Activated CD8-positive, alpha-beta T cell treated with anti-CD3 and anti-CD28 coated beads for 36 hours (primary cell): ENCODE measurements around the gene PTPRN. TPM values are rescaled to one million over a fixed set of nuclear protein-coding genes. Genes with fewer than 3 reads are reported as not detected.
A peak's percentile ranks its signal among the peaks of the same experiment; 100 is the strongest.

ENCODE experiments used
- ATAC-seq: fragments of 200-7000 bp; cut with Tn5 transposase; one replicate; pipeline ENCODE4 v1.10.0; 2021; ENCODE audit warnings: mild to moderate bottlenecking, moderate library complexity
- CTCF ChIA-PET: fragments of 350-600 bp; sonication (Branson Sonifier 250); formaldehyde crosslinking; loops from one replicate; lab custom pipeline; 2021; ENCODE audit warnings: antibody characterized with exemption; lab: Charles Lee
- POLR2A ChIA-PET: fragments of 350-600 bp; sonication (Branson Sonifier 250); formaldehyde crosslinking; loops from one replicate; lab custom pipeline; 2021; ENCODE audit warnings: antibody characterized with exemption; lab: Charles Lee
- DNase-seq: peaks from one replicate; pipeline ENCODE4 v3.0.0-alpha.2; 2020
- H3K27ac Mint-ChIP-seq: one replicate; pipeline ENCODE4 v1.8.0; 2021; ENCODE audit warnings: mild to moderate bottlenecking, mixed read lengths
- H3K27me3 Mint-ChIP-seq: one replicate; pipeline ENCODE4 v1.8.0; 2021; ENCODE audit warnings: mixed read lengths
- H3K36me3 Mint-ChIP-seq: one replicate; pipeline ENCODE4 v1.8.0; 2021; ENCODE audit warnings: low read depth, mixed read lengths
- H3K4me1 Mint-ChIP-seq: one replicate; pipeline ENCODE4 v1.8.0; 2021; ENCODE audit warnings: low read depth, mixed read lengths
- H3K4me3 Mint-ChIP-seq: one replicate; pipeline ENCODE4 v1.8.0; 2021; ENCODE audit warnings: mild to moderate bottlenecking, moderate library complexity, mixed read lengths
- H3K9me3 Mint-ChIP-seq: one replicate; pipeline ENCODE4 v1.8.0; 2021; ENCODE audit warnings: mixed read lengths
- CTCF ChIP-seq: fragments of 200-600 bp; IDR thresholded peaks from one replicate; pipeline ENCODE4 v1.8.0; 2022; ENCODE audit warnings: antibody characterized with exemption, mild to moderate bottlenecking
- intact Hi-C: fragments of 100-400 bp; cut with micrococcal nuclease; formaldehyde crosslinking; loops from one replicate; pipeline ENCODE4 v1.10.0; 2022
- total RNA-seq, 2 experiments: library from RNA; stranded (reverse); gene quantifications; one replicate each; pipeline ENCODE4 v1.2.3, GENCODE V29; 2021

The PTPRN gene
- total RNA-seq, 2 experiments from 2014 or later, result 0.92 to 1.1 TPM

GRCh38 chr2:219279916-219280516, 29.2 kb downstream of the PTPRN start:
- Mint-ChIP-seq H3K4me1 (peaks cover 45% of the 10 kb centered on the region), H3K9me3 (no peaks in the 10 kb centered on the region), H3K27me3 (no peaks in the 10 kb centered on the region), H3K27ac (peak overlapping the region; percentile 89), H3K36me3 (peaks cover 34% of the 10 kb centered on the region), H3K4me3 (peak overlapping the region; percentile 80)
- intact Hi-C loops, result loop anchor here (2.0 kb wide), 2 partner anchors 15 to 25 kb away; no protein-coding TSS in a partner anchor
- ChIA-PET CTCF (interaction anchor here (0.9 to 15.5 kb wide), 6 partner anchors 17 to 250 kb away, joined by 3 to 336 read pairs (median 8); partner anchors contain the start of genes ANKZF1, ATG9A, TUBA4A and TUBA4B), POLR2A (interaction anchor here (0.6 to 5.9 kb wide), 7 partner anchors 14 to 80 kb away, joined by 3 to 63 read pairs (median 9); partner anchors contain the start of genes ABCB6, ANKZF1, ATG9A and TUBA4A)
- no peak for ATAC-seq
- TF ChIP-seq CTCF, result peak; percentile 42
- DNase-seq, result no peak

GRCh38 chr2:219279151-219279915, 29.9 kb downstream of the PTPRN start, which contains the start of gene DNAJB2:
TSS of gene DNAJB2 (plus strand) at chr2:219279366. CDS start at chr2:219279834, 468 bp downstream.
- intact Hi-C loops, result loop anchor here (2.0 kb wide), 2 partner anchors 15 to 25 kb away; no protein-coding TSS in a partner anchor
- DNase-seq (peak; percentile 100), ATAC-seq (peak; percentile 86)
- Mint-ChIP-seq H3K27ac (peak within 1 kb of the TSS; percentile 95), H3K4me3 (peak within 1 kb of the TSS; percentile 80), H3K4me1 (peaks cover 45% of the 10 kb centered on the region), H3K9me3 (no peaks in the 10 kb centered on the region), H3K27me3 (no peaks in the 10 kb centered on the region), H3K36me3 (peaks cover 34% of the 10 kb centered on the region)
- no peak for TF ChIP-seq CTCF
- POLR2A ChIA-PET, result interaction anchor here (0.6 to 5.9 kb wide), 10 partner anchors 14 to 79 kb away, joined by 3 to 63 read pairs (median 4); partner anchors contain the start of genes ABCB6, ANKZF1, ATG9A and TUBA4A
- CTCF ChIA-PET, result interaction anchor here (0.7 to 15.5 kb wide), 12 partner anchors 17 to 109 kb away, joined by 3 to 336 read pairs (median 4); partner anchors contain the start of genes ANKZF1, ATG9A, CNPPD1 and DNPEP

- POLR2A ChIA-PET, result interaction anchor here (0.6 to 5.9 kb wide), 12 partner anchors 15 to 73 kb away, joined by 3 to 63 read pairs (median 4); partner anchors contain the start of genes ABCB6, ANKZF1, ATG9A and GLB1L
- TF ChIP-seq CTCF, result no peak
Observed at GRCh38 chr2:219278655-219279150, 30.5 kb downstream of the PTPRN start.

GRCh38 chr2:219277703-219278654, 31.2 kb downstream of the PTPRN start:
- Mint-ChIP-seq H3K27me3 (no peaks in the 10 kb centered on the region), H3K9me3 (no peaks in the 10 kb centered on the region), H3K27ac (peak overlapping the region; percentile 95), H3K4me3 (peak overlapping the region; percentile 80), H3K4me1 (peaks cover 44% of the 10 kb centered on the region), H3K36me3 (peaks cover 27% of the 10 kb centered on the region)
- intact Hi-C loops, result loop anchor here (2.0 kb wide), 2 partner anchors 17 to 23 kb away; no protein-coding TSS in a partner anchor
- CTCF ChIA-PET, result interaction anchor here (0.7 to 15.5 kb wide), 26 partner anchors 9 to 121 kb away, joined by 3 to 336 read pairs (median 5); partner anchors contain the start of genes ABCB6, ANKZF1, ATG9A and CNPPD1
- POLR2A ChIA-PET, result interaction anchor here (0.7 to 5.9 kb wide), 13 partner anchors 16 to 72 kb away, joined by 3 to 63 read pairs (median 3); partner anchors contain the start of genes ABCB6, ANKZF1, ATG9A and GLB1L
- ATAC-seq, result peak; percentile 11
- DNase-seq, result peak; percentile 80
- TF ChIP-seq CTCF, result peak; percentile 100

More at GRCh38 chr2:219278655-219279150, 30.5 kb downstream of the PTPRN start:
- intact Hi-C loops, result loop anchor here (2.0 kb wide), 2 partner anchors 16 to 24 kb away; no protein-coding TSS in a partner anchor
- Mint-ChIP-seq H3K27ac (peak overlapping the region; percentile 95), H3K9me3 (no peaks in the 10 kb centered on the region), H3K4me3 (peak overlapping the region; percentile 80), H3K36me3 (peaks cover 34% of the 10 kb centered on the region), H3K27me3 (no peaks in the 10 kb centered on the region), H3K4me1 (peaks cover 46% of the 10 kb centered on the region)
- DNase-seq (no peak), ATAC-seq (no peak)
- CTCF ChIA-PET, result interaction anchor here (0.7 to 15.5 kb wide), 15 partner anchors 8 to 119 kb away, joined by 3 to 336 read pairs (median 4); partner anchors contain the start of genes ANKZF1, ATG9A, CNPPD1 and DNPEP
